K562 (cell line): ENCODE results near the gene FDPS. TPM values are rescaled to one million over a fixed set of nuclear protein-coding genes. Genes with fewer than 3 reads are reported as not detected.

Experiments
- CCAR2 ChIP-seq: fragments of 200-400 bp; formaldehyde crosslinking; IDR thresholded peaks from 2 replicates; pipeline ENCODE4 v1.6.1; 2017; ENCODE audit warnings: mild to moderate bottlenecking, low read depth, low read length
- E2F4 ChIP-seq: sonication (generic); formaldehyde crosslinking; IDR thresholded peaks from 2 replicates; pipeline ENCODE4 v1.8.0; 2022; ENCODE audit warnings: mild to moderate bottlenecking, low read depth, missing genetic modification reagents
- ELF4 ChIP-seq: fragments of 450-650 bp; formaldehyde crosslinking; IDR thresholded peaks from 2 replicates; pipeline ENCODE4 v1.4.0; 2022; ENCODE audit warnings: missing genetic modification characterization
- HEY1 ChIP-seq: fragments of 250-450 bp; sonication (Bioruptor Pico); IDR thresholded peaks from 2 replicates; pipeline ENCODE4 v1.5.0; 2020; ENCODE audit warnings: mild to moderate bottlenecking, moderate library complexity, borderline replicate concordance
- IFI16 ChIP-seq: fragments of 250-450 bp; sonication (Bioruptor Pico); IDR thresholded peaks from 2 replicates; pipeline ENCODE4 v2.1.2; 2022; ENCODE audit warnings: mild to moderate bottlenecking, inconsistent platforms
- KLF6 ChIP-seq: fragments of 250-450 bp; sonication (Bioruptor Pico); IDR thresholded peaks from 2 replicates; pipeline ENCODE4 v1.4.0; 2020; ENCODE audit warnings: mild to moderate bottlenecking, moderate library complexity, borderline replicate concordance
- NELFE ChIP-seq: IDR thresholded peaks from 2 replicates; pipeline ENCODE4 v1.6.1; 2011; ENCODE audit warnings: mild to moderate bottlenecking; ENCODE audit not compliant: insufficient read depth, insufficient read length
- POU5F1 ChIP-seq: fragments of 150-350 bp; IDR thresholded peaks from 2 replicates; pipeline ENCODE4 v1.6.1; 2014; ENCODE audit warnings: borderline replicate concordance, low read length, low read depth, mild to moderate bottlenecking; ENCODE audit not compliant: partially characterized antibody
- RBM15 ChIP-seq: fragments of 200-400 bp; formaldehyde crosslinking; IDR thresholded peaks from 2 replicates; pipeline ENCODE4 v1.6.1; 2018; ENCODE audit warnings: mild to moderate bottlenecking, low read length, moderate library complexity; ENCODE audit not compliant: insufficient read depth
- STAT5A ChIP-seq: IDR thresholded peaks from 2 replicates; pipeline ENCODE4 v1.6.1; 2012; ENCODE audit warnings: low read length, inconsistent platforms, borderline replicate concordance
- TSC22D4 ChIP-seq: fragments of 450-650 bp; IDR thresholded peaks from 2 replicates; pipeline ENCODE4 v1.6.1; 2016; ENCODE audit warnings: missing genetic modification characterization, missing biosample characterization, control low read depth
- ZNF655 ChIP-seq: fragments of 250-450 bp; sonication (Bioruptor Pico); IDR thresholded peaks from 2 replicates; pipeline ENCODE4 v1.5.0; 2021
- ZNF668 ChIP-seq: fragments of 250-450 bp; sonication (Bioruptor Pico); IDR thresholded peaks from 2 replicates; pipeline ENCODE4 v1.8.0; 2022; ENCODE audit warnings: mild to moderate bottlenecking, inconsistent platforms
- polyA plus RNA-seq, 8 experiments: library from polyadenylated mRNA; depleted of rRNA in 4 of 8; stranded (reverse) in 5 of 8; unstranded in 3 of 8; fragments of >200 nt; fragmentation: Nextera tagmentation in 2 of 8; fragmentation: Illumina TruSeq in 1 of 8; extraction: Ambion mirVana in 2 of 8; extraction: Trizol in 1 of 8; gene quantifications; 2 replicates each; pipeline versions ENCODE4 v1.2.1 to v1.2.3, GENCODE V29; 2011 to 2014; ENCODE audit warnings: inconsistent platforms in 1 of 8, missing spikeins in 1 of 8
- total RNA-seq, 7 experiments: library from RNA; depleted of rRNA in 6 of 7; stranded (reverse); fragments of >200 nt in 6 of 7; fragmentation: Illumina TruSeq in 2 of 7; extraction: Trizol in 2 of 7; gene quantifications; 2 replicates each; pipeline versions ENCODE4 v1.2.1 to v1.2.3, GENCODE V29; 2011 to 2021; ENCODE audit warnings: low replicate concordance in 1 of 7
- TF ChIP-seq, protein P1 (sequence below): IDR thresholded peaks from 2 replicates; pipeline ENCODE4 v1.6.1; 2016; ENCODE audit warnings: missing genetic modification characterization, missing compliant biosample characterization

Gene FDPS
- total and polyA plus RNA-seq, 9 of the 15 experiments (the other 6 are each of a cell fraction or from before 2014, with no cell fraction given) = 247 to 884 (median 360) TPM

GRCh38 chr1:155261852-155262673 is 46.6 kb upstream of the FDPS start, which contains the start of gene SCAMP3 (continued):
- TF ChIP-seq IFI16 (no peak), POU5F1 (no peak), HEY1 (CRISPR knock-in tag) (peak; percentile 82), ZNF668 (CRISPR knock-in tag) (no peak), CCAR2 (no peak), TSC22D4 (tag) (no peak), STAT5A (no peak; the same call in 1 of the 2 replicates), E2F4 (0 out of 2 replicates have a peak, but pooled peaks have one; percentile 49), RBM15 (no peak), ELF4 (CRISPR knock-in tag) (peak; percentile 86), KLF6 (no peak), ZNF655 (peak; percentile 95), NELFE (no peak)
- TF ChIP-seq, protein P1, sequence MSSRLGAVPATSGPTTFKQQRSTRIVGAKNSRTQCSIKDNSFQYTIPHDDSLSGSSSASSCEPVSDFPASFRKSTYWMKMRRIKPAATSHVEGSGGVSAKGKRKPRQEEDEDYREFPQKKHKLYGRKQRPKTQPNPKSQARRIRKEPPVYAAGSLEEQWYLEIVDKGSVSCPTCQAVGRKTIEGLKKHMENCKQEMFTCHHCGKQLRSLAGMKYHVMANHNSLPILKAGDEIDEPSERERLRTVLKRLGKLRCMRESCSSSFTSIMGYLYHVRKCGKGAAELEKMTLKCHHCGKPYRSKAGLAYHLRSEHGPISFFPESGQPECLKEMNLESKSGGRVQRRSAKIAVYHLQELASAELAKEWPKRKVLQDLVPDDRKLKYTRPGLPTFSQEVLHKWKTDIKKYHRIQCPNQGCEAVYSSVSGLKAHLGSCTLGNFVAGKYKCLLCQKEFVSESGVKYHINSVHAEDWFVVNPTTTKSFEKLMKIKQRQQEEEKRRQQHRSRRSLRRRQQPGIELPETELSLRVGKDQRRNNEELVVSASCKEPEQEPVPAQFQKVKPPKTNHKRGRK (tag) = no peak
